ENCODE data around the gene SMC3. TPM values are rescaled to one million over a fixed set of nuclear protein-coding genes. Genes with fewer than 3 reads are reported as not detected.

SMC3 gene
- total RNA-seq, 2 experiments from 2014 or later, result 38.4 to 73.4 TPM

GRCh38 chr10:110563132-110563531 lies 4.4 kb upstream of the SMC3 start:
- no peak overlapping the region for H3K4me3 ChIP-seq (ENCODE audit: low read depth, low read length, poor library complexity, severe bottlenecking)
- peaks cover 18% of the 10 kb centered on the region for H3K4me1 ChIP-seq (ENCODE audit: insufficient read depth, low read length, poor library complexity, severe bottlenecking)
- H3K9me2 ChIP-seq (ENCODE audit: insufficient read depth, low read length), result no peaks in the 10 kb centered on the region
- H3K27ac ChIP-seq (ENCODE audit: low read depth, low read length, poor library complexity, severe bottlenecking), result no peak overlapping the region
- intact Hi-C loops (cut with micrococcal nuclease; ENCODE audit: unreplicated experiment), result no loop called here
- 0 out of 2 replicates have a peak, but pooled peaks cover under 1% of the 10 kb centered on the region for H4K20me1 ChIP-seq (ENCODE audit: insufficient read depth, low read length)
- POLR2A ChIA-PET, result interaction anchor here (0.9 to 1.3 kb wide), 3 partner anchors 109 to 264 kb away, joined by 3 read pairs; no protein-coding TSS in a partner anchor
- no peaks in the 10 kb centered on the region; the same call in 1 of the 2 replicates for H3K9me3 ChIP-seq (ENCODE audit: low read length)
- peaks cover 3% of the 10 kb centered on the region; the same call in 1 of the 2 replicates for H3K36me3 ChIP-seq (ENCODE audit: insufficient read depth, low read length)
- BruUV-seq (replicated peaks), result no TSS peak
- TF ChIP-seq EZH2phosphoT487 (IDR thresholded peaks at IDR 0.05; ENCODE audit: borderline replicate concordance, low read depth, low read length) (no peak), CTCF (conservative IDR thresholded peaks at IDR 0.05; ENCODE audit: low read length) (no peak)
- DNase-seq (ENCODE audit: low spot score), result no peak
- no peak overlapping the region for H2AFZ ChIP-seq (ENCODE audit: low read length)
- CTCF ChIA-PET (ENCODE audit: unreplicated experiment), result no interaction called here
- H3K4me2 ChIP-seq (ENCODE audit: low read length), result no peak overlapping the region
- peaks cover 6% of the 10 kb centered on the region for H3K79me2 ChIP-seq (ENCODE audit: insufficient read depth, low read depth, low read length)

- Histone ChIP-seq H3K9me3 (ENCODE audit: low read length) (no peaks in the 10 kb centered on the region), H3K79me2 (ENCODE audit: insufficient read depth, low read depth, low read length) (peaks cover 41% of the 10 kb centered on the region), H3K36me3 (ENCODE audit: insufficient read depth, low read length) (peaks cover 25% of the 10 kb centered on the region), H3K4me3 (ENCODE audit: low read depth, low read length, poor library complexity, severe bottlenecking) (peak overlapping the region; percentile 98), H3K9me2 (ENCODE audit: insufficient read depth, low read length) (no peaks in the 10 kb centered on the region), H4K20me1 (ENCODE audit: insufficient read depth, low read length) (peaks cover 20% of the 10 kb centered on the region), H3K4me2 (ENCODE audit: low read length) (peak overlapping the region; percentile 94), H2AFZ (ENCODE audit: low read length) (peak overlapping the region; percentile 97), H3K27ac (ENCODE audit: low read depth, low read length, poor library complexity, severe bottlenecking) (peak overlapping the region; percentile 60), H3K4me1 (ENCODE audit: insufficient read depth, low read length, poor library complexity, severe bottlenecking) (peaks cover 44% of the 10 kb centered on the region)
- CTCF ChIA-PET (ENCODE audit: unreplicated experiment), result no interaction called here
- TF ChIP-seq EZH2phosphoT487 (IDR thresholded peaks at IDR 0.05; ENCODE audit: borderline replicate concordance, low read depth, low read length) (no peak), CTCF (conservative IDR thresholded peaks at IDR 0.05; ENCODE audit: low read length) (no peak)
- intact Hi-C loops (cut with micrococcal nuclease; ENCODE audit: unreplicated experiment), result loop anchor here (5.0 kb wide), 2 partner anchors 36 to 354 kb away; no protein-coding TSS in a partner anchor
- BruUV-seq (replicated peaks), result TSS peak; percentile 98
- peak; percentile 16 for DNase-seq (ENCODE audit: low spot score)
- POLR2A ChIA-PET, result interaction anchor here (0.6 to 1.6 kb wide), 9 partner anchors 10 to 1201 kb away, joined by 3 to 4 read pairs (median 3); partner anchors contain the start of gene SMNDC1
These were observed 859 bp upstream of the SMC3 start for GRCh38 chr10:110566472-110567200.

Measured in OCI-LY7 (cell line).